Measurements from ENCODE around the gene TRPM5.

DNA sequence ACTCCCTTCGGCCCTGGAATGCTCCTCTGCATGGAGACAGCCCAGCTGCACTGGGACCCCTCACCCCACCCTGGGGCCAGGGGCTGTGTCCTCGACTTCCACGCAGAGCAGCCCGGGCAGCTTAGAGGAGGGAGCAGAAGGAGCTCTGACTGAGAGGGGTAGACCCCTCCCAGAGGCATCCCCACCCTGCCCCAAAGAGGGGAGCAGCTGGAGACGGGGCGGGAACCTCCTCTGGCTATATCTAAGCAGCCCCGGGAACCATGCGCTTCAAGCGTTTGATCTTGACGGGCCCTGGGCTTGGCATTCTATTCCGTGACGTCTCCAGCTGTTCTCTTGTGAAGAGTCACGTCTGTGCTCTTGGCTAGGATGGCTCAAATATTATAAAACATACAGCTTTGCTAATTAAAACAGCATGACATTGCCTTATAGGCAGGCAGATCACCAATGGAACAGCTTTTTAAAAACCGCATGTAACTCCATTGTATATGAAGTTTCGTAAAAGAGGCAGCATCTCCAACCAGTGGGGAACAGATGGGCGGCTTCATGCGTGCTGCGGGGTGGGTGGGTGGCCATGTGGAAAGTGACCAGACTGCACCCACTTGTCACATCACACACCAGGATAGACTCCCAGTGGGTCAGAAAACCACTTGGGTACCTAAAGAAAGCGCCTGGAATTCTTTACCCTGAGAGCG lies 8.2 kb upstream of the TRPM5 start:
- TF ChIP-seq, protein P1, sequence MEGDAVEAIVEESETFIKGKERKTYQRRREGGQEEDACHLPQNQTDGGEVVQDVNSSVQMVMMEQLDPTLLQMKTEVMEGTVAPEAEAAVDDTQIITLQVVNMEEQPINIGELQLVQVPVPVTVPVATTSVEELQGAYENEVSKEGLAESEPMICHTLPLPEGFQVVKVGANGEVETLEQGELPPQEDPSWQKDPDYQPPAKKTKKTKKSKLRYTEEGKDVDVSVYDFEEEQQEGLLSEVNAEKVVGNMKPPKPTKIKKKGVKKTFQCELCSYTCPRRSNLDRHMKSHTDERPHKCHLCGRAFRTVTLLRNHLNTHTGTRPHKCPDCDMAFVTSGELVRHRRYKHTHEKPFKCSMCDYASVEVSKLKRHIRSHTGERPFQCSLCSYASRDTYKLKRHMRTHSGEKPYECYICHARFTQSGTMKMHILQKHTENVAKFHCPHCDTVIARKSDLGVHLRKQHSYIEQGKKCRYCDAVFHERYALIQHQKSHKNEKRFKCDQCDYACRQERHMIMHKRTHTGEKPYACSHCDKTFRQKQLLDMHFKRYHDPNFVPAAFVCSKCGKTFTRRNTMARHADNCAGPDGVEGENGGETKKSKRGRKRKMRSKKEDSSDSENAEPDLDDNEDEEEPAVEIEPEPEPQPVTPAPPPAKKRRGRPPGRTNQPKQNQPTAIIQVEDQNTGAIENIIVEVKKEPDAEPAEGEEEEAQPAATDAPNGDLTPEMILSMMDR (IDR thresholded peaks at IDR 0.05; ENCODE audit: control extremely low read depth in 1 of 3, insufficient read depth in 1 of 3, low read depth in 1 of 3, low read length in 3 of 3), result no peak
- no peak for TF ChIP-seq RFX5 (IDR thresholded peaks at IDR 0.05; ENCODE audit: borderline replicate concordance, low read depth, low read length)
- TF ChIP-seq, protein P2, sequence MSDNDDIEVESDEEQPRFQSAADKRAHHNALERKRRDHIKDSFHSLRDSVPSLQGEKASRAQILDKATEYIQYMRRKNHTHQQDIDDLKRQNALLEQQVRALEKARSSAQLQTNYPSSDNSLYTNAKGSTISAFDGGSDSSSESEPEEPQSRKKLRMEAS (IDR thresholded peaks at IDR 0.05), result no peak

Data from H1 (cell line).